HepG2 (cell line): ENCODE measurements around the gene TRIM15. TPM values are rescaled to one million over a fixed set of nuclear protein-coding genes. Genes with fewer than 3 reads are reported as not detected.

ENCODE experiments used
- IKZF4 ChIP-seq: sonication (generic); formaldehyde crosslinking; IDR thresholded peaks from 2 replicates; pipeline ENCODE4 v1.5.1; 2020; ENCODE audit warnings: borderline replicate concordance, mild to moderate bottlenecking, low read depth, missing genetic modification reagents; ENCODE audit errors: not compliant biosample characterization
- MAFF ChIP-seq: IDR thresholded peaks from 2 replicates; pipeline ENCODE4 v1.6.1; 2011; ENCODE audit warnings: low read depth, low read length, improper control_type of control experiment
- MED13 ChIP-seq: sonication (generic); formaldehyde crosslinking; IDR thresholded peaks from 2 replicates; pipeline ENCODE4 v1.5.0; 2020; ENCODE audit warnings: missing genetic modification reagents
- PCBP2 ChIP-seq: fragments of 200-400 bp; formaldehyde crosslinking; optimal IDR thresholded peaks from 2 replicates; pipeline ENCODE3; 2018; ENCODE audit warnings: low read length, low read depth; ENCODE audit not compliant: poor library complexity, severe bottlenecking
- TEAD2 ChIP-seq: sonication (generic); formaldehyde crosslinking; IDR thresholded peaks from 2 replicates; pipeline ENCODE4 v1.9.0; 2021; ENCODE audit warnings: missing genetic modification reagents
- ZNF230 ChIP-seq: sonication (generic); formaldehyde crosslinking; IDR thresholded peaks from 2 replicates; pipeline ENCODE4 v1.4.0; 2020; ENCODE audit warnings: mild to moderate bottlenecking, missing genetic modification reagents
- ZNF253 ChIP-seq: sonication (generic); formaldehyde crosslinking; IDR thresholded peaks from 2 replicates; pipeline ENCODE4 v1.8.0; 2022; ENCODE audit warnings: mild to moderate bottlenecking, missing genetic modification reagents, borderline replicate concordance
- ZNF430 ChIP-seq: sonication (generic); formaldehyde crosslinking; IDR thresholded peaks from 2 replicates; pipeline ENCODE4 v1.9.0; 2021; ENCODE audit warnings: mild to moderate bottlenecking, missing genetic modification reagents
- ZNF484 ChIP-seq: sonication (generic); formaldehyde crosslinking; IDR thresholded peaks from 2 replicates; pipeline ENCODE4 v1.5.1; 2020; ENCODE audit warnings: mild to moderate bottlenecking, low read depth, missing genetic modification reagents, borderline replicate concordance
- ZNF550 ChIP-seq: sonication (generic); formaldehyde crosslinking; IDR thresholded peaks from 2 replicates; pipeline ENCODE4 v1.4.0; 2020; ENCODE audit warnings: mild to moderate bottlenecking, missing genetic modification reagents, borderline replicate concordance
- ZNF552 ChIP-seq: sonication (generic); formaldehyde crosslinking; IDR thresholded peaks from 2 replicates; pipeline ENCODE4 v1.9.0; 2022; ENCODE audit warnings: missing genetic modification reagents, mild to moderate bottlenecking, borderline replicate concordance
- ZNF780A ChIP-seq: sonication (generic); formaldehyde crosslinking; IDR thresholded peaks from 2 replicates; pipeline ENCODE4 v1.8.0; 2022; ENCODE audit warnings: mild to moderate bottlenecking, missing genetic modification reagents, moderate library complexity
- ZNF879 ChIP-seq: sonication (generic); formaldehyde crosslinking; IDR thresholded peaks from 2 replicates; pipeline ENCODE4 v1.8.1; 2023; ENCODE audit warnings: missing genetic modification reagents
- ZSCAN25 ChIP-seq: sonication (generic); formaldehyde crosslinking; IDR thresholded peaks from 2 replicates; pipeline ENCODE4 v1.8.0; 2022; ENCODE audit warnings: mild to moderate bottlenecking, missing genetic modification reagents
- polyA plus RNA-seq, 8 experiments: library from polyadenylated mRNA; depleted of rRNA in 3 of 8; stranded (reverse) in 7 of 8; unstranded in 1 of 8; fragments of >200 nt; fragmentation: Illumina TruSeq in 4 of 8; extraction: Trizol in 4 of 8; gene quantifications; 2 replicates each; pipeline versions ENCODE4 v1.2.1 to v1.2.3, GENCODE V29; 2011 to 2016; ENCODE audit warnings: low read depth in 4 of 8, missing spikeins in 1 of 8, mixed read lengths in 1 of 8; ENCODE audit not compliant: insufficient read depth in 1 of 8
- total RNA-seq, 5 experiments: library from RNA; depleted of rRNA; stranded (reverse); fragments of >200 nt; fragmentation: Illumina TruSeq; extraction: Trizol; gene quantifications; 2 replicates each; pipeline ENCODE4 v1.2.3, GENCODE V29; 2016; ENCODE audit warnings: low read depth in 1 of 5
- TF ChIP-seq, protein P1 (sequence below), 2 experiments: fragments of 450-650 bp in 1 of 2; sonication (generic) in 1 of 2; formaldehyde crosslinking; IDR thresholded peaks; 2 replicates each; pipeline versions ENCODE4 v1.5.0 to v1.8.0; 2020 to 2022; ENCODE audit warnings: mild to moderate bottlenecking in 1 of 2, missing genetic modification reagents in 1 of 2
- TF ChIP-seq, protein P2 (sequence below): sonication (generic); formaldehyde crosslinking; conservative IDR thresholded peaks from 2 replicates; pipeline ENCODE4 v1.4.0; 2020; ENCODE audit warnings: missing genetic modification reagents
- TF ChIP-seq, protein P3 (sequence below): sonication (generic); formaldehyde crosslinking; IDR thresholded peaks from 2 replicates; pipeline ENCODE4 v1.5.1; 2020; ENCODE audit warnings: mild to moderate bottlenecking, missing genetic modification reagents, borderline replicate concordance
- TF ChIP-seq, protein P4 (sequence below): sonication (generic); formaldehyde crosslinking; IDR thresholded peaks from 2 replicates; pipeline ENCODE4 v1.5.1; 2020; ENCODE audit warnings: mild to moderate bottlenecking, missing genetic modification reagents, moderate library complexity
- TF ChIP-seq, protein P5 (sequence below): sonication (generic); formaldehyde crosslinking; IDR thresholded peaks from 2 replicates; pipeline ENCODE4 v1.5.0; 2020; ENCODE audit warnings: missing genetic modification reagents, mild to moderate bottlenecking, borderline replicate concordance
- TF ChIP-seq, protein P6 (sequence below): sonication (generic); formaldehyde crosslinking; IDR thresholded peaks from 2 replicates; pipeline ENCODE4 v1.4.0; 2020; ENCODE audit warnings: missing genetic modification reagents
- TF ChIP-seq, protein P7 (sequence below): sonication (generic); formaldehyde crosslinking; IDR thresholded peaks from 2 replicates; pipeline ENCODE4 v1.5.0; 2020; ENCODE audit warnings: missing genetic modification reagents

The TRIM15 gene
- total and polyA plus RNA-seq, 2 of the 13 experiments (the other 11 are each of a cell fraction or from before 2014, with no cell fraction given), result 35.1 to 38.2 TPM

DNA sequence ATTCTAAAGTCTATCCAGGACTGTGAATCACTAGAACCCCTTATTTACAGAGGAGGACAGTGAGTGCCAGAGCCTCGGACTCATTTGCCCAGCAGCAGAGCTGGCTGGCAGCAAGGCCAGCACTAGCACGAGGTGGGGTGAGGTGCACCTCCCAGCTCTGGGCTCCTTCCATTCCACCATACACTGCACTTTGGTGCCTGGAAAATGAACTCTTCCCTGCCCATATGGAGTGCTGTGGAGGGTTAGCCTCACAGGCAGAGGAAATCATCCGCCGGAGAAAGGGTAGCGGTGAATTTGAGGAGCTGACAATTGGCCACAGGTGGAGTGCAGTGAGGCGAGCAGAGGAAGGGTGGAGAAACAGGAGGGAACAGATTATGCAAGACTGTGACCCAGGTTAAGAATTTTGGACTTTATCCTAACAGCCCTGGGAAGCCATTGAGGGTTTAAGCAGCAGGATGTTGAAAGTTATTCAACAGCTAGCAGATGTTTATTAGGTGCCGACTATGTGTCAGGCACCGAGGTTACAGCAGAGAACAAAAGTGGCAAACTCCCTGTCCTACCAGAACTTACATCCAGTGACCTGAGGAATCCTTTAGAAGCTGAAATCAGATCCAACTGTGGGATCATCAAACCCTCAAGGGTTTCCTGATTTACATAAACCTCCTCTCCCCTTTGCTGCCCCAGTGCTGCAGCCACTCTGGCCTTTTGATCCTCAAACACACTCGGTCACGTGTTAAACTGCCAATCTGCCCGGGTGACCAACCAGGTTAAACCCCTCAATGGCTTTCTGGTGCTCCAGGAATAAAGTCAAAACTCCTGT is 43.7 kb downstream of the TRIM15 start (continued):
- TF ChIP-seq, protein P1, sequence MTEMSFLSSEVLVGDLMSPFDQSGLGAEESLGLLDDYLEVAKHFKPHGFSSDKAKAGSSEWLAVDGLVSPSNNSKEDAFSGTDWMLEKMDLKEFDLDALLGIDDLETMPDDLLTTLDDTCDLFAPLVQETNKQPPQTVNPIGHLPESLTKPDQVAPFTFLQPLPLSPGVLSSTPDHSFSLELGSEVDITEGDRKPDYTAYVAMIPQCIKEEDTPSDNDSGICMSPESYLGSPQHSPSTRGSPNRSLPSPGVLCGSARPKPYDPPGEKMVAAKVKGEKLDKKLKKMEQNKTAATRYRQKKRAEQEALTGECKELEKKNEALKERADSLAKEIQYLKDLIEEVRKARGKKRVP (CRISPR knock-in tag; IDR thresholded peaks at IDR 0.05), result peak; percentile 27 to 83; a peak in 2 of 4 replicates
- TF ChIP-seq MED13 (CRISPR knock-in tag) (peak; percentile 63; the same call in 1 of the 2 replicates), ZNF550 (no peak), ZNF484 (no peak), TEAD2 (CRISPR knock-in tag) (no peak), MAFF (no peak), IKZF4 (CRISPR knock-in tag) (no peak), ZNF879 (no peak), PCBP2 (no peak), ZNF430 (CRISPR knock-in tag) (peak; percentile 97), ZNF780A (CRISPR knock-in tag) (peak; percentile 87; the same call in 1 of the 2 replicates), ZSCAN25 (CRISPR knock-in tag) (peak; percentile 96), ZNF253 (CRISPR knock-in tag) (no peak), ZNF552 (CRISPR knock-in tag) (0 out of 2 replicates have a peak, but pooled peaks have one; percentile 28), ZNF230 (CRISPR knock-in tag) (peak; percentile 79; the same call in 1 of the 2 replicates)
- TF ChIP-seq, protein P2, sequence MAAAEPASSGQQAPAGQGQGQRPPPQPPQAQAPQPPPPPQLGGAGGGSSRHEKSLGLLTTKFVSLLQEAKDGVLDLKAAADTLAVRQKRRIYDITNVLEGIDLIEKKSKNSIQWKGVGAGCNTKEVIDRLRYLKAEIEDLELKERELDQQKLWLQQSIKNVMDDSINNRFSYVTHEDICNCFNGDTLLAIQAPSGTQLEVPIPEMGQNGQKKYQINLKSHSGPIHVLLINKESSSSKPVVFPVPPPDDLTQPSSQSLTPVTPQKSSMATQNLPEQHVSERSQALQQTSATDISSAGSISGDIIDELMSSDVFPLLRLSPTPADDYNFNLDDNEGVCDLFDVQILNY (CRISPR knock-in tag), result 0 out of 2 replicates have a peak, but pooled peaks have one; percentile 31
- TF ChIP-seq, protein P3, sequence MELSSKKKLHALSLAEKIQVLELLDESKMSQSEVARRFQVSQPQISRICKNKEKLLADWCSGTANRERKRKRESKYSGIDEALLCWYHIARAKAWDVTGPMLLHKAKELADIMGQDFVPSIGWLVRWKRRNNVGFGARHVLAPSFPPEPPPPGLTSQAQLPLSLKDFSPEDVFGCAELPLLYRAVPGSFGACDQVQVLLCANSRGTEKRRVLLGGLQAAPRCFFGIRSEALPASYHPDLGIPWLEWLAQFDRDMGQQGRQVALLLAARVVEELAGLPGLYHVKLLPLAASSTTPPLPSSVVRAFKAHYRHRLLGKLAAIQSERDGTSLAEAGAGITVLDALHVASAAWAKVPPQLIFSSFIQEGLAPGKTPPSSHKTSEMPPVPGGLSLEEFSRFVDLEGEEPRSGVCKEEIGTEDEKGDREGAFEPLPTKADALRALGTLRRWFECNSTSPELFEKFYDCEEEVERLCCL (CRISPR knock-in tag), result peak; percentile 86; the same call in 1 of the 2 replicates
- TF ChIP-seq, protein P4, sequence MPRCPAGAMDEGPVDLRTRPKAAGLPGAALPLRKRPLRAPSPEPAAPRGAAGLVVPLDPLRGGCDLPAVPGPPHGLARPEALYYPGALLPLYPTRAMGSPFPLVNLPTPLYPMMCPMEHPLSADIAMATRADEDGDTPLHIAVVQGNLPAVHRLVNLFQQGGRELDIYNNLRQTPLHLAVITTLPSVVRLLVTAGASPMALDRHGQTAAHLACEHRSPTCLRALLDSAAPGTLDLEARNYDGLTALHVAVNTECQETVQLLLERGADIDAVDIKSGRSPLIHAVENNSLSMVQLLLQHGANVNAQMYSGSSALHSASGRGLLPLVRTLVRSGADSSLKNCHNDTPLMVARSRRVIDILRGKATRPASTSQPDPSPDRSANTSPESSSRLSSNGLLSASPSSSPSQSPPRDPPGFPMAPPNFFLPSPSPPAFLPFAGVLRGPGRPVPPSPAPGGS (CRISPR knock-in tag), result peak; percentile 19
- TF ChIP-seq, protein P5, sequence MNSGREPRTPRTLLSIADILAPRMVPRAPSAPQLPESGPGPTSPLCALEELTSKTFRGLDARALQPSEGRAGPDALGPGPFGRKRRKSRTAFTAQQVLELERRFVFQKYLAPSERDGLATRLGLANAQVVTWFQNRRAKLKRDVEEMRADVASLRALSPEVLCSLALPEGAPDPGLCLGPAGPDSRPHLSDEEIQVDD (CRISPR knock-in tag), result no peak; the same call in 1 of the 2 replicates
- TF ChIP-seq, protein P6, sequence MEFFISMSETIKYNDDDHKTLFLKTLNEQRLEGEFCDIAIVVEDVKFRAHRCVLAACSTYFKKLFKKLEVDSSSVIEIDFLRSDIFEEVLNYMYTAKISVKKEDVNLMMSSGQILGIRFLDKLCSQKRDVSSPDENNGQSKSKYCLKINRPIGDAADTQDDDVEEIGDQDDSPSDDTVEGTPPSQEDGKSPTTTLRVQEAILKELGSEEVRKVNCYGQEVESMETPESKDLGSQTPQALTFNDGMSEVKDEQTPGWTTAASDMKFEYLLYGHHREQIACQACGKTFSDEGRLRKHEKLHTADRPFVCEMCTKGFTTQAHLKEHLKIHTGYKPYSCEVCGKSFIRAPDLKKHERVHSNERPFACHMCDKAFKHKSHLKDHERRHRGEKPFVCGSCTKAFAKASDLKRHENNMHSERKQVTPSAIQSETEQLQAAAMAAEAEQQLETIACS (CRISPR knock-in tag), result no peak
- TF ChIP-seq, protein P7, sequence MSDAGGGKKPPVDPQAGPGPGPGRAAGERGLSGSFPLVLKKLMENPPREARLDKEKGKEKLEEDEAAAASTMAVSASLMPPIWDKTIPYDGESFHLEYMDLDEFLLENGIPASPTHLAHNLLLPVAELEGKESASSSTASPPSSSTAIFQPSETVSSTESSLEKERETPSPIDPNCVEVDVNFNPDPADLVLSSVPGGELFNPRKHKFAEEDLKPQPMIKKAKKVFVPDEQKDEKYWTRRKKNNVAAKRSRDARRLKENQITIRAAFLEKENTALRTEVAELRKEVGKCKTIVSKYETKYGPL, result peak; percentile 96
